GM10266 (cell line): Measurements from ENCODE around the gene UQCC5.

Experiments
- DNase-seq: peaks from one replicate; pipeline ENCODE4 v3.0.0; 2012; ENCODE audit errors: extremely low spot score
- CTCF ChIP-seq: IDR thresholded peaks from 2 replicates; pipeline ENCODE4 v1.5.1; 2012; ENCODE audit warnings: mild to moderate bottlenecking, low read depth; ENCODE audit not compliant: control insufficient read depth, insufficient read depth; ENCODE audit errors: missing control alignments

The UQCC5 gene

DNA sequence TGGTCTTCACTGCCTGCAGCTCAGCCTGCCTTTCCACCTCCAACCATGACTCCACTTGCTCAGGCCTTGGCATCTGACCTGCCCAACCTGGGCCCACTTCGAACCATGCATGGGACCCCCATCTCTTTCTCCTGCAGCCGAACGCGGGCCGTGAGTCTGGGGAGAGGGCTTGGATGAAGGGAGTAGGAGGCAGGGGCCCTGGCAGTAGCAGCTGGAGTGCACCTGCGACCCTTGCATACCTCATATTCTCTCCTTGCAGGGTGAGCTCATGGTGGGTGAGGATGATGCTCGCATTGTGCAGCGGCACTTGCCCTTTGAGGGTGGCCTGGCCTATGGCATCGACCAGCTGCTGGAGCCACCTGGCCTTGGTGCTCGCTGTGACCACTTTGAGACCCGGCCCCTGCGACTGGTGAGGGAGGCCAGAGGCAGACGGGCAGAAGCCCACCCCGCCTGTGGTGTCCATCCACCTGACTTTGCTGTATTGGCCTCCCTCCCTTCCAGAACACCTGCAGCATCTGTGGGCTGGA lies 16.2 kb upstream of the UQCC5 start:
- no peak for DNase-seq
- TF ChIP-seq CTCF = no peak

DNA sequence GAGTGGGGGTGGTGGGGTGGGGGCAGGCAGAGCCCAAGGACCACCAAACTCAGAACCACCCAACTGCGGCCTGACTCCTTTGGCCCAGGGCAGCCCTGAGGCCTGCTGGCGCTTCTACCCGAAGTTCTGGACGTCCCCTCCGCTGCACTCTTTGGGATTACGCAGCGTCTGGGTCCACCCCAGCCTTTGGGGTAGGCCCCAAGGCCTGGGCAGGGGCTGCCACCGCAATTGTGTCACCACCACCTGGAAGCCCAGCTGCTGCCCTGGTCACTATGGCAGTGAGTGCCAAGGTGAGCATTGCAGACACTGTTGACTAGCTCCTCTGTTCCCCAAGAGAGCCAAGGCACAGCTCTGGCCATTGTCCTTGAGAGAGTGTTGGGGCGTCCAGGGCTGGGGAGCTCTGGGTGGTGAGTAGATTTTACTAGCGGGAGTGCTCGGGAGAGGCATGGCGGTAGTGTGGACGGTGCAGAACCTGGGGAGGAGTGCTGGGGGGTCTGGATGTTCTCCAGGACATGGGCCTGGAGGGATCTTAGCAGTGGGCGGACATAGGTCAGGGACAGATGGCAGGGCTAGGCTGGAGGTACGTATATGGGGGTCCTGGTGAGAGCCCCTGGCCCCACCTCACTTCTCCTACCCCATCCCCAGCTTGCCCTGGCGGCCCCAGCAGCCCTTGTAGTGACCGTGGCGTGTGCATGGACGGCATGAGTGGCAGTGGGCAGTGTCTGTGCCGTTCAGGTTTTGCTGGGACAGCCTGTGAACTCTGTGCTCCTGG lies 15.5 kb upstream of the UQCC5 start:
- no peak for TF ChIP-seq CTCF
- DNase-seq = no peak

DNA sequence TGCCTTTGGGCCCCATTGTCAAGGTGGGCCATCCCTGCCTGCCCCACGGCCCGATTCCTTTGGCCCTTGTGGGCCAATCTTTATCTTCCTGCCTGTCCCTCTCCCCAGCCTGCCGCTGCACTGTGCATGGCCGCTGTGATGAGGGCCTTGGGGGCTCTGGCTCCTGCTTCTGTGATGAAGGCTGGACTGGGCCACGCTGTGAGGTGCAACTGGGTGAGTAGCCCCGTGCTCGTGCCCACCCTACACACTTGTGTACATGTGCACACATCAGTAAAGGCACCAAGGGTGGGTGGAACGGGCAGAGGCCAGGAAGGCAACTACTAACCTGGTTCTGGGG lies 14.9 kb upstream of the UQCC5 start:
- TF ChIP-seq CTCF = no peak

GRCh38 chr3:52521881-52522650 lies 14.3 kb upstream of the UQCC5 start:
- no peak for DNase-seq
- TF ChIP-seq CTCF = no peak

More for the DNA sequence above, 14.9 kb upstream of the UQCC5 start:
- DNase-seq = no peak

- TF ChIP-seq CTCF = no peak
- no peak for DNase-seq
Observed at GRCh38 chr3:52522651-52523251, 13.7 kb upstream of the UQCC5 start.

DNA sequence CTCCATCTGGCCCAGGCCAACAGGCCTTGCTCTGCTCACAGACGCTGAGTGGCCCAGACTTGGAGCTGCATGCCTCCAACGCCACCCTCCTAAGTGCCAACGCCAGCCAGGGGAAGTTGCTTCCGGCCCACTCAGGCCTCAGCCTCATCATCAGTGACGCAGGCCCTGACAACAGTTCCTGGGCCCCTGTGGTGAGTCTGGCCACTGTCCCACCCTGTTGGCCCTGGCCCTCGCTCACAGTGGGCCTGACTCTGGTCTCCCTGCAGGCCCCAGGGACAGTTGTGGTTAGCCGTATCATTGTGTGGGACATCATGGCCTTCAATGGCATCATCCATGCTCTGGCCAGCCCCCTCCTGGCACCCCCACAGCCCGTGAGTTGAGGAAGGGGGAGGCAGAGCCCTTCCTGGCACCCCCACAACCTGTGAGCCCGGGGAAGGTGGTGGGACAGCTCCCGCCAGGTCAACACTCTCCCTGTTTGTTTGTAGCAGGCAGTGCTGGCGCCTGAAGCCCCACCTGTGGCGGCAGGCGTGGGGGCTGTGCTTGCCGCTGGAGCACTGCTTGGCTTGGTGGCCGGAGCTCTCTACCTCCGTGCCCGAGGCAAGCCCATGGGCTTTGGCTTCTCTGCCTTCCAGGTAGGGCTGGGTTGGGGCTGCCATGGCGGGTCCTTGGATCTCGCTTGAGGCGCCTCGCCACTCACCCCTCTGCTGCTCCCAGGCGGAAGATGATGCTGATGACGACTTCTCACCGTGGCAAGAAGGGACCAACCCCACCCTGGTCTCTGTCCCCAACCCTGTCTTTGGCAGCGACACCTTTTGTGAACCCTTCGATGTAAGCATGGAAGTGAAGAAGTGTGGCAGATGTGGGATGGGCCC lies 12.8 kb upstream of the UQCC5 start:
- no peak for TF ChIP-seq CTCF
- DNase-seq = no peak
